C4-2B (cell line): ENCODE results near the gene PITX3.

Experiments used
- ZFX ChIP-seq: fragments of 450-650 bp; IDR thresholded peaks from 2 replicates; pipeline ENCODE4 v1.6.1; 2017
- TF ChIP-seq, protein P1 (sequence below): fragments of 450-650 bp; conservative IDR thresholded peaks from 2 replicates; pipeline ENCODE4 v1.5.1; 2017; ENCODE audit warnings: mild to moderate bottlenecking

DNA sequence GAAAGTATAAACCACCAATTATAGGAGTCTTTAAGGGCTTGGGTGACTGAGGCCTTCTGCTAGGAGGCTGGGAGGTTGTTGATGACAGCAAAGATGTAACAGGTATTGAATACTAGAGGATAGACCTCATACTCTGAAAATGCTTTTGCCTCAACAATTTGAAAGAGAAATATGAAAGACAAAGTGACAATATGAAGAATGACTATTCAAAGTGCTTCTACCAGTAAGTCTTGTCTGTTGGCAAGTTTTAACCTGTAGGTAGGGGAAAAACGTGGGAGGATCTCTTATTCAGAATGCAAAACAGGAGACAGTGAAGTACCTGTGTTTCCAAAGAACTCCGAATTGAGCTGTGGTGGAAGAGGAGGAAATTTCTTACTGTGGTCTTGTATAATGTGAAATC lies 42.2 kb upstream of the PITX3 start:
- TF ChIP-seq, protein P1, sequence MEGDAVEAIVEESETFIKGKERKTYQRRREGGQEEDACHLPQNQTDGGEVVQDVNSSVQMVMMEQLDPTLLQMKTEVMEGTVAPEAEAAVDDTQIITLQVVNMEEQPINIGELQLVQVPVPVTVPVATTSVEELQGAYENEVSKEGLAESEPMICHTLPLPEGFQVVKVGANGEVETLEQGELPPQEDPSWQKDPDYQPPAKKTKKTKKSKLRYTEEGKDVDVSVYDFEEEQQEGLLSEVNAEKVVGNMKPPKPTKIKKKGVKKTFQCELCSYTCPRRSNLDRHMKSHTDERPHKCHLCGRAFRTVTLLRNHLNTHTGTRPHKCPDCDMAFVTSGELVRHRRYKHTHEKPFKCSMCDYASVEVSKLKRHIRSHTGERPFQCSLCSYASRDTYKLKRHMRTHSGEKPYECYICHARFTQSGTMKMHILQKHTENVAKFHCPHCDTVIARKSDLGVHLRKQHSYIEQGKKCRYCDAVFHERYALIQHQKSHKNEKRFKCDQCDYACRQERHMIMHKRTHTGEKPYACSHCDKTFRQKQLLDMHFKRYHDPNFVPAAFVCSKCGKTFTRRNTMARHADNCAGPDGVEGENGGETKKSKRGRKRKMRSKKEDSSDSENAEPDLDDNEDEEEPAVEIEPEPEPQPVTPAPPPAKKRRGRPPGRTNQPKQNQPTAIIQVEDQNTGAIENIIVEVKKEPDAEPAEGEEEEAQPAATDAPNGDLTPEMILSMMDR = no peak
- TF ChIP-seq ZFX = no peak
